HG03045 (cell line): Measurements from ENCODE around the gene ZNF516.

Source experiments
- ATAC-seq: cut with Tn5 transposase; IDR thresholded peaks from one replicate; pipeline ENCODE4 v1.9.1; 2021; ENCODE audit warnings: mild to moderate bottlenecking, moderate library complexity; ENCODE audit not compliant: unreplicated experiment

ZNF516 gene

GRCh38 chr18:76457475-76457874, 37.6 kb downstream of the ZNF516 start:
- no peak for ATAC-seq

- ATAC-seq, result no peak
Measured at GRCh38 chr18:76456823-76457222, 38.2 kb downstream of the ZNF516 start.

- ATAC-seq, result no peak
Measured at GRCh38 chr18:76456018-76456750, 38.9 kb downstream of the ZNF516 start.

GRCh38 chr18:76455003-76455676, 39.9 kb downstream of the ZNF516 start:
- ATAC-seq, result no peak

- ATAC-seq, result no peak
Measured at GRCh38 chr18:76454418-76454817, 40.6 kb downstream of the ZNF516 start.

- ATAC-seq, result no peak
Measured at GRCh38 chr18:76453932-76454331, 41.1 kb downstream of the ZNF516 start.

- no peak for ATAC-seq
Measured at GRCh38 chr18:76453057-76453561, 41.9 kb downstream of the ZNF516 start.

- ATAC-seq, result no peak
Measured at GRCh38 chr18:76452357-76452756, 42.7 kb downstream of the ZNF516 start.

- ATAC-seq, result no peak
Measured at GRCh38 chr18:76451396-76452331, 43.4 kb downstream of the ZNF516 start.

GRCh38 chr18:76450452-76451395, 44.3 kb downstream of the ZNF516 start:
- ATAC-seq, result no peak

GRCh38 chr18:76449111-76449453, 46.0 kb downstream of the ZNF516 start:
- no peak for ATAC-seq

GRCh38 chr18:76448256-76449110, 46.6 kb downstream of the ZNF516 start:
- ATAC-seq, result no peak

GRCh38 chr18:76447258-76447890, 47.7 kb downstream of the ZNF516 start:
- no peak for ATAC-seq

- no peak for ATAC-seq
Measured at GRCh38 chr18:76446321-76447257, 48.5 kb downstream of the ZNF516 start.

GRCh38 chr18:76445741-76446232, 49.3 kb downstream of the ZNF516 start:
- ATAC-seq, result no peak

GRCh38 chr18:76445275-76445674, 49.8 kb downstream of the ZNF516 start:
- no peak for ATAC-seq

- ATAC-seq, result no peak
Measured at GRCh38 chr18:76444446-76445105, 50.5 kb downstream of the ZNF516 start.
